HL-60 (cell line): ENCODE results near the gene SENP1.

Experiments used
- DNase-seq, 2 experiments: peaks; one replicate each; pipeline ENCODE4 v3.0.0-alpha.2; 2010 to 2020; ENCODE audit warnings: low read depth in 1 of 2, low spot score in 1 of 2
- H3K27ac ChIP-seq: fragments of 250-450 bp; sonication (Bioruptor Pico); replicated peaks from 2 replicates; pipeline ENCODE4 v1.5.1; 2020; ENCODE audit warnings: mild to moderate bottlenecking, moderate library complexity
- H3K27me3 ChIP-seq: fragments of 250-450 bp; sonication (Bioruptor Pico); 2 replicates; pipeline ENCODE4 v1.5.1; 2021; ENCODE audit warnings: mild to moderate bottlenecking, moderate library complexity; ENCODE audit not compliant: insufficient read depth, poor library complexity, severe bottlenecking
- H3K4me3 ChIP-seq: replicated peaks from 2 replicates; pipeline ENCODE4 v1.5.1; 2011; ENCODE audit warnings: mild to moderate bottlenecking, control low read depth, low read length; ENCODE audit not compliant: insufficient read depth
- GABPA ChIP-seq: IDR thresholded peaks from 2 replicates; pipeline ENCODE4 v1.6.1; 2012; ENCODE audit warnings: low read depth
- POLR2AphosphoS5 ChIP-seq: IDR thresholded peaks from 2 replicates; pipeline ENCODE4 v1.6.1; 2012; ENCODE audit warnings: low read depth
- REST ChIP-seq: IDR thresholded peaks from 2 replicates; pipeline ENCODE4 v1.6.1; 2012; ENCODE audit warnings: low read depth; ENCODE audit not compliant: insufficient replicate concordance
- SPI1 ChIP-seq: IDR thresholded peaks from 2 replicates; pipeline ENCODE4 v1.6.1; 2012; ENCODE audit warnings: low read depth, mild to moderate bottlenecking, borderline replicate concordance
- TF ChIP-seq, protein P1 (sequence below): IDR thresholded peaks from one replicate; pipeline ENCODE4 v1.5.1; 2011; ENCODE audit warnings: low read length, control low read depth, inconsistent platforms; ENCODE audit not compliant: insufficient read depth

The SENP1 gene

GRCh38 chr12:48032597-48032996 is 73.3 kb downstream of the SENP1 start:
- Histone ChIP-seq H3K4me3 (no peak overlapping the region), H3K27me3 (no peaks in the 10 kb centered on the region)

DNA sequence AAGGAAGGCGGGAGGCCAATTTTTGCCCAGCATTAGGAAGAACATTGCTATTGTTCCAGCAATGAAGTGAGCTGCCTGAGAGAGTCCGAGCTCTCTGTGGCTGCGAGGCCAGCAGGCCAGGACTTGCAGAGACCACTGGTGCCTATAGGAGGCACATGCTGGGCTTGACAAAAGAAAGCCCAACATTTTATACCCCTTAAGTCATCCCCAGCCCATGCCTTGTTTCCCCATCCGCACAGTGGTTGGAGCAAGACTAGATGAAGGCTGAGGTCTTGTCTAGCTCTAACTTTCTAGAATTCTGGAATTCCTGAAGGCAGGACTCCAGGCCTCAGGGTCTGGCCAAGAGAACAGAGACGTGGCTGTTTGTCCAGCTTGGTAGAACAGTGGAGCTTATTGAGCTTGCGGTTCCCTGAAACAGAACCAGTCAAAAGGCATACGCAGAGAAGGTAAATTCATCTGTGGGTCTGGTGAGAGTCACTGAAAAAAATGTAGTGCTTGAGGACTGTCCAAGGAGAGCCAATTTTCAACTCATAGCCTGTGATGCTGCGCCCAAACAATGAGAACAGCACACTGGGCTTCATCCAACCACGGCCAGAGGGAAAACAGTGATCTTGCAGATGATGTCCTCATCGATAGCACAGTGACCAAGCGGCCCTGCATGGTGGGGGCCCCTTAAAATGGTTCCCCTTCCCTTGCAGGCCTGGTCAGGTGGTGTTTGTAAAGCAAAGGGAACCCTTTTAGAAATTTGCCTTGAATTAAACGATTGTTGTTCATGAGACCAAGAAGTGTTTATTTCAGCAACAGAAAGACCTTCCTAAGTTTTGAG is 74.5 kb downstream of the SENP1 start:
- H3K4me3 ChIP-seq = no peak overlapping the region
- DNase-seq = no peak
- TF ChIP-seq REST (no peak), SPI1 (no peak), GABPA (no peak), POLR2AphosphoS5 (no peak)
- TF ChIP-seq, protein P1, sequence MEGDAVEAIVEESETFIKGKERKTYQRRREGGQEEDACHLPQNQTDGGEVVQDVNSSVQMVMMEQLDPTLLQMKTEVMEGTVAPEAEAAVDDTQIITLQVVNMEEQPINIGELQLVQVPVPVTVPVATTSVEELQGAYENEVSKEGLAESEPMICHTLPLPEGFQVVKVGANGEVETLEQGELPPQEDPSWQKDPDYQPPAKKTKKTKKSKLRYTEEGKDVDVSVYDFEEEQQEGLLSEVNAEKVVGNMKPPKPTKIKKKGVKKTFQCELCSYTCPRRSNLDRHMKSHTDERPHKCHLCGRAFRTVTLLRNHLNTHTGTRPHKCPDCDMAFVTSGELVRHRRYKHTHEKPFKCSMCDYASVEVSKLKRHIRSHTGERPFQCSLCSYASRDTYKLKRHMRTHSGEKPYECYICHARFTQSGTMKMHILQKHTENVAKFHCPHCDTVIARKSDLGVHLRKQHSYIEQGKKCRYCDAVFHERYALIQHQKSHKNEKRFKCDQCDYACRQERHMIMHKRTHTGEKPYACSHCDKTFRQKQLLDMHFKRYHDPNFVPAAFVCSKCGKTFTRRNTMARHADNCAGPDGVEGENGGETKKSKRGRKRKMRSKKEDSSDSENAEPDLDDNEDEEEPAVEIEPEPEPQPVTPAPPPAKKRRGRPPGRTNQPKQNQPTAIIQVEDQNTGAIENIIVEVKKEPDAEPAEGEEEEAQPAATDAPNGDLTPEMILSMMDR = no peak
- no peak overlapping the region for H3K27ac ChIP-seq
- H3K27me3 ChIP-seq = no peaks in the 10 kb centered on the region

More at GRCh38 chr12:48032597-48032996, 73.3 kb downstream of the SENP1 start:
- no peak for DNase-seq
- H3K27ac ChIP-seq = no peak overlapping the region
- TF ChIP-seq SPI1 = no peak
- TF ChIP-seq, protein P1 = no peak
- TF ChIP-seq REST = no peak
- no peak for TF ChIP-seq GABPA
- TF ChIP-seq POLR2AphosphoS5 = no peak

DNA sequence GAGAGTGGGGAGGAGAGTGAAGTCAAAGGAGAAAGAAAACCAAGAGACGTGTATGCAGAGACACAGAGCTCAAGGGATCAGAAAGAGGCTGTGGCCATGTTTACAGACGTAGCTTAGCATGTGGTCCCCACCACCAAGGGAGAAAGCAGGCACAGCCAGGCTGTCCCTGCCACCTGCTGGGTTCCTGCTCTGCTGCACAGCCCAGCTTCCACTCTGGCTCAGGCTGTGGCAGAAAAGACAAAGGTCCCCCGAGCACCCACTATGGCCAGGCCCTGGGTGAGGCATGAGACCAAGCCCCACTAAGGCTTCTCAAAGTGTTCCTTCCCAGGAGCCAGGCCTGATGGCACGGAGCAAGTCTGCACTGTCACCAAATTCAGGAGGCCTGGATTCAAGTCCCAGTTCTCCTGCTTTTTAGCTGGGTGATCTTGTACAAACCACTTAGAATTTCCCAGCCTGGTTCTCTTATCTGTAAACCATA is 75.7 kb downstream of the SENP1 start:
- no peak for DNase-seq
- H3K27me3 ChIP-seq = no peaks in the 10 kb centered on the region
- no peak for TF ChIP-seq POLR2AphosphoS5
- TF ChIP-seq REST = no peak
- no peak for TF ChIP-seq SPI1
- no peak for TF ChIP-seq GABPA
- TF ChIP-seq, protein P1 = no peak
- H3K4me3 ChIP-seq = no peak overlapping the region
- no peak overlapping the region for H3K27ac ChIP-seq
